Right cardiac atrium (tissue), 5 donors: ENCODE data around the gene CATSPERB. TPM values are rescaled to one million over a fixed set of nuclear protein-coding genes. Genes with fewer than 3 reads are reported as not detected.

ENCODE experiments used
- ATAC-seq, 2 donors: fragments of 200-7000 bp; cut with Tn5 transposase; one replicate each; pipeline versions ENCODE4 v1.8.0 to v1.9.1; 2020; ENCODE audit warnings: moderate library complexity in 2 of 2, mild to moderate bottlenecking in 1 of 2
- DNase-seq, 3 donors: peaks; one replicate each; pipeline ENCODE4 v3.0.0-alpha.2; 2020
- H3K27ac ChIP-seq: one replicate; pipeline ENCODE4 v1.5.1; 2013; ENCODE audit warnings: mild to moderate bottlenecking, low read length, control low read depth, moderate library complexity
- H3K27me3 ChIP-seq: one replicate; pipeline ENCODE4 v1.6.1; 2013; ENCODE audit not compliant: control insufficient read depth, insufficient read depth
- H3K4me1 ChIP-seq: one replicate; pipeline ENCODE4 v1.6.1; 2013; ENCODE audit warnings: low read length; ENCODE audit not compliant: control insufficient read depth, insufficient read depth
- H3K4me3 ChIP-seq: one replicate; pipeline ENCODE4 v1.5.1; 2013; ENCODE audit warnings: low read length, control low read depth
- H3K9me3 ChIP-seq: one replicate; pipeline ENCODE4 v1.6.1; 2013; ENCODE audit warnings: low read length; ENCODE audit not compliant: control insufficient read depth
- WGBS: extraction: QIAGEN DNeasy Blood & Tissue Kit; methylation state at CpG from one replicate; pipeline ENCODE4 v1.1.7; 2013; 5-methylcytosine and 5-hydroxymethylcytosine counted together
- intact Hi-C, 4 donors: fragments of 100-400 bp; cut with DNase I; formaldehyde crosslinking; loops; one replicate each; pipeline versions ENCODE4 v1.11.0 to v1.14.0; 2022 to 2023
- long read RNA-seq, 4 donors: library from polyadenylated mRNA; unstranded; transcript quantifications; one replicate each; pipeline ENCODE4 v2.0.0, GENCODE V29; 2020 to 2021
- polyA plus RNA-seq: library from polyadenylated mRNA; stranded (reverse); fragments of 200-250 nt; gene quantifications from one replicate; pipeline ENCODE4 v1.2.3, GENCODE V29; 2013
- total RNA-seq, 4 donors: library from RNA; stranded (reverse); fragmentation: NEBNext Ultra II Directional; extraction: Animal tissue kit (Norgen Biotek cat#: 25700); gene quantifications; one replicate each; pipeline ENCODE4 v1.2.1, GENCODE V29; 2021
- donor health status: healthy with polysubstance abuse.
- donor health status: DM: no; HTN: yes; CAD: no.
- donor health status: DM: no; HTN: no; CAD: no.
- donor health status: DM: no; HTN: yes; CAD: no; lungs with severe emphysema.
- donor health status: DM: yes; HTN: yes; CAD: no.

Gene CATSPERB
- total RNA-seq: 1 to 10 TPM in 3 of 4 donors, under 1 TPM in 1; 0.82 to 3.2 (median 2.2) TPM
- polyA plus RNA-seq: 0.48 TPM
- long read RNA-seq, donor 1: 0 reads
- long read RNA-seq, donor 2: 0 reads
- long read RNA-seq, donor 3: 0 reads
- long read RNA-seq, donor 4: 0 reads

GRCh38 chr14:91731986-91732385 is at the start of gene CATSPERB:
CATSPERB (minus strand) TSS chr14:91732086; CDS start chr14:91729479, 2,607 bp downstream.
- intact Hi-C loops: no loop called here

GRCh38 chr14:91780452-91780851 is 48.6 kb upstream of the CATSPERB start:
- Histone ChIP-seq H3K4me1 (no peaks in the 10 kb centered on the region), H3K27me3 (no peaks in the 10 kb centered on the region), H3K27ac (no peak overlapping the region), H3K9me3 (no peaks in the 10 kb centered on the region), H3K4me3 (no peak overlapping the region)
- intact Hi-C loops: no loop called here
- no peak for DNase-seq
- WGBS: 43% methylated on average over 3 of the region's 3 CpGs
- no peak for ATAC-seq

More at GRCh38 chr14:91731986-91732385, at the start of gene CATSPERB:
- Histone ChIP-seq H3K9me3 (no peaks in the 10 kb centered on the region), H3K27ac (no peak within 1 kb of the TSS), H3K4me1 (no peaks in the 10 kb centered on the region), H3K4me3 (no peak within 1 kb of the TSS), H3K27me3 (no peaks in the 10 kb centered on the region)
- DNase-seq (no peak), ATAC-seq (no peak)
- 86% methylated on average over 2 of the region's 2 CpGs for WGBS

GRCh38 chr14:91778217-91778616 is 46.3 kb upstream of the CATSPERB start:
- no peak overlapping the region for H3K4me3 ChIP-seq
- H3K27me3 ChIP-seq: no peaks in the 10 kb centered on the region
- no peak for ATAC-seq
- H3K4me1 ChIP-seq: no peaks in the 10 kb centered on the region
- H3K9me3 ChIP-seq: no peaks in the 10 kb centered on the region
- 96% methylated on average over 2 of the region's 2 CpGs for WGBS
- intact Hi-C loops: no loop called here
- no peak for DNase-seq
- no peak overlapping the region for H3K27ac ChIP-seq

- ATAC-seq (no peak), DNase-seq (no peak)
- 70% methylated on average over 5 of the region's 5 CpGs for whole genome bisulfite sequencing
- Histone ChIP-seq H3K4me1 (no peaks in the 10 kb centered on the region), H3K27me3 (no peaks in the 10 kb centered on the region), H3K27ac (no peak overlapping the region), H3K9me3 (no peaks in the 10 kb centered on the region), H3K4me3 (no peak overlapping the region)
- intact Hi-C loops: no loop called here
These were observed 42.5 kb upstream of the CATSPERB start for GRCh38 chr14:91774140-91775096.

- ATAC-seq (no peak), DNase-seq (no peak)
- 51% methylated on average over 2 of the region's 2 CpGs for WGBS
- H3K27ac ChIP-seq: no peak overlapping the region
- H3K9me3 ChIP-seq: no peaks in the 10 kb centered on the region
- H3K27me3 ChIP-seq: no peaks in the 10 kb centered on the region
- no peaks in the 10 kb centered on the region for H3K4me1 ChIP-seq
- intact Hi-C loops: no loop called here
- no peak overlapping the region for H3K4me3 ChIP-seq
These were observed 38.3 kb upstream of the CATSPERB start for GRCh38 chr14:91770185-91770584.

GRCh38 chr14:91755570-91756295 is 23.8 kb upstream of the CATSPERB start:
- intact Hi-C loops: no loop called here
- H3K4me1 ChIP-seq: no peaks in the 10 kb centered on the region
- DNase-seq (no peak), ATAC-seq (no peak)
- no peak overlapping the region for H3K4me3 ChIP-seq
- WGBS: 42% methylated on average over 4 of the region's 4 CpGs
- peaks cover 3% of the 10 kb centered on the region for H3K9me3 ChIP-seq
- no peak overlapping the region for H3K27ac ChIP-seq
- no peaks in the 10 kb centered on the region for H3K27me3 ChIP-seq

GRCh38 chr14:91754819-91755218 is 22.9 kb upstream of the CATSPERB start:
- H3K4me3 ChIP-seq: no peak overlapping the region
- H3K27me3 ChIP-seq: no peaks in the 10 kb centered on the region
- no peaks in the 10 kb centered on the region for H3K4me1 ChIP-seq
- intact Hi-C loops: no loop called here
- WGBS: 9% methylated on average over 1 of the region's 1 CpG
- H3K27ac ChIP-seq: peak overlapping the region; percentile 23
- ATAC-seq: no peak
- no peaks in the 10 kb centered on the region for H3K9me3 ChIP-seq
- no peak for DNase-seq

- Histone ChIP-seq H3K27me3 (no peaks in the 10 kb centered on the region), H3K9me3 (no peaks in the 10 kb centered on the region), H3K4me3 (no peak overlapping the region), H3K27ac (no peak overlapping the region), H3K4me1 (no peaks in the 10 kb centered on the region)
- DNase-seq (no peak), ATAC-seq (no peak)
- intact Hi-C loops: no loop called here
- 70% methylated on average over 1 of the region's 1 CpG for WGBS
These were observed 22.3 kb upstream of the CATSPERB start for GRCh38 chr14:91754185-91754584.

- intact Hi-C loops: no loop called here
These were observed 21.7 kb upstream of the CATSPERB start for GRCh38 chr14:91753501-91754128.

GRCh38 chr14:91752961-91753360 is 21.1 kb upstream of the CATSPERB start:
- H3K4me1 ChIP-seq: no peaks in the 10 kb centered on the region
- peak overlapping the region; percentile 1 for H3K27ac ChIP-seq
- ATAC-seq (no peak), DNase-seq (no peak)
- intact Hi-C loops: no loop called here
- no peak overlapping the region for H3K4me3 ChIP-seq
- H3K9me3 ChIP-seq: no peaks in the 10 kb centered on the region
- 38% methylated on average over 1 of the region's 1 CpG for WGBS
- no peaks in the 10 kb centered on the region for H3K27me3 ChIP-seq

More at GRCh38 chr14:91753501-91754128, 21.7 kb upstream of the CATSPERB start:
- H3K27me3 ChIP-seq: no peaks in the 10 kb centered on the region
- H3K4me3 ChIP-seq: no peak overlapping the region
- WGBS: 53% methylated on average over 4 of the region's 4 CpGs
- H3K4me1 ChIP-seq: no peaks in the 10 kb centered on the region
- no peak for ATAC-seq
- H3K27ac ChIP-seq: peak overlapping the region; percentile 56
- no peaks in the 10 kb centered on the region for H3K9me3 ChIP-seq
- no peak for DNase-seq
